Fibroblast of skin of right biceps (primary cell): ENCODE results near the gene DOK4.
"Not testable (repeated sequence)": the region's sequence is repeated elsewhere in the genome, so short reads cannot be mapped to it uniquely, and the experiment has no call there.

Experiments used
- DNase-seq: peaks from one replicate; pipeline ENCODE4 v3.0.0-alpha.2; 2013

The DOK4 gene

DNA sequence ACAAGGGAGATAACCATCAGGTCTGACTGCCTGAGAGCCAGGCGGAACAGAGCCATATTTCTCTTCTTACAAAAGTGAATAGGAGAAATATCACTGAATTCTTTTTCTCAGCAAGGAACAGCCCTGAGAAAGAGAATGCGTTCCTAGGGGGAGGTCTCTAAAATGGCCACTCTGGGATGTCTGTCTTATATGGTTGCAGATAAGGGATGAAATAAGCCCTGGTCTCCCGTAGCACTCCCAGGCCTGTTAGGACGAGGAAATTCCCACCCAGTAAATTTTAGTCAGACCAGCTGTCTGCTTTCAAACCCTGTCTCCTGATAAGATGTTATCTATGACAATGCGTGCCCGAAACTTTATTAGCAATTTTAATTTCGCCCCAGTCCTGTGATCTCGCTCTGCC lies 46.3 kb downstream of the DOK4 start:
- not testable (repeated sequence) for DNase-seq

DNA sequence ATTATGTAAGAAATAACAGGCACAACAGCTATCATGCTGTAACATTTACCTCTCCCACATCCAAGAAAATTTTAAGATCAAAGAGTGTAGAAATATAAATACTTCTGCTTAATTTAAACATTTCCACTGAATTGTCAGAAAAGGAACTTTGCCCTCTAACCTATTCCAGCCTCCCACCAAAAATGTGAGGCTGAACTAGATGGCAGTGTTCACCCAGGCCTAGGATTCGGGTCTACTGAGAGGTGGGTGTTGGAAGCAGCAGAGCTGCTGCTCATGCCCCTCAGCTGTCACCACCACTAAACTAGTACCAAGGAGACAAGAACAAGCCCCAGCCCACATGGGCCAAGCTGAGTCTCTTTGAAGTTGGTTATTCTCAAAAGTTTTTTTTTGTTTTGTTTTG lies 50.5 kb downstream of the DOK4 start:
- DNase-seq = no peak

DNA sequence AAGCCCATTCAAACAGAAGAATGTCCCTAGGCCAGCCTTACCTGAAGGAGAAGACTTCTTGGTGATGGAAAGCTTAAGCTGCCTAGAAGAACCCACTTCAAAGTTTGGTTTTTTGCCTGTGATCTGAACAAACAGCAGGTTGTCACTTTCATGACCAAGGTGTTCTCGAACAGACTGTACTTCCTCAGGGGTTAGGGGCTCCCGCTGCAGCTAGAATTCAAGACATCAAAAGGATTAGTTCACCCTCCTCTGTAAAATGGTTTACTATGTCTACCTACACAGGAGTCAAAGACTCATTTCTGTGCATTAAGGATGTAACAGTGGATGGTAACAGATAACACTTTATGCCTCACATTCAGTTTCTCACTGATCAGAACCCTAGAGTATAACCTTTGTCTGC lies 52.3 kb downstream of the DOK4 start:
- no peak for DNase-seq

DNA sequence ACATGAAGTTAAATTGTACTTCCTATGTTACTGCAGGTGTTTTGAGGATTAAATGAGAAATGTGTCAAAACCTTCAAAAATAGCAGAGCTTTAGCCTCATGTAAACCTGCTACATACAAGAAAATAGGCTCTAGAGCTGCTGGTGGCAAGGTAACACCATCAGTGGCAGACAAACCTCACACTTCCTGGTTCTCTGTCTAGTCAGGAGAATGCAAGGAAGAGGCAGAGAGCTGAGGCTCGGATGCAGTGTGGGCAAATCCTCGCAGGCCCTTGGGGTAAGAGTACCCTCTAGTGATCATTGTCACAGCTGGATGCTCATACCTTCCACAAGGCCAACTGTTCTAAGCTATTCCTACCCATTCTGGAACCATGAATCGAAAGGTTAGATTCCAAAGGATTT lies 53.3 kb downstream of the DOK4 start:
- no peak for DNase-seq

DNA sequence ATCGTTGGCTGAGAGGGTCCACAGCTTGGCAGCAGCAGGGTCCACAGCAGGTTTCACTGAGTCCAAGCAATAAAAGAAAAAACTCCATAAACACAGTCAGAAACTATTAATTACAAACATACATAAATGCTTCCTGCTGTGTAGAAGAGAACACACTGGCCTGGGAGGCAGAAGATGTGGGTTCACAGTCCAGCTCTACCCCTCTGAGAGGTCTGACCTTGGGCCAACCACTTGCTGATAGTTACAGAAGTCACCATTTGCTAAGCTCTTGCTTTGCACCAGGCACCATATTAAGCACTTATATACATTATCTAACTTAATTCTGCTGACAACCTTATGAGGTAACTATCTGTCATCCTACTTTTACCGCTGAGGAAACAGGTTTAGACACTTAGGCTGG lies 53.8 kb downstream of the DOK4 start:
- DNase-seq = no peak

DNA sequence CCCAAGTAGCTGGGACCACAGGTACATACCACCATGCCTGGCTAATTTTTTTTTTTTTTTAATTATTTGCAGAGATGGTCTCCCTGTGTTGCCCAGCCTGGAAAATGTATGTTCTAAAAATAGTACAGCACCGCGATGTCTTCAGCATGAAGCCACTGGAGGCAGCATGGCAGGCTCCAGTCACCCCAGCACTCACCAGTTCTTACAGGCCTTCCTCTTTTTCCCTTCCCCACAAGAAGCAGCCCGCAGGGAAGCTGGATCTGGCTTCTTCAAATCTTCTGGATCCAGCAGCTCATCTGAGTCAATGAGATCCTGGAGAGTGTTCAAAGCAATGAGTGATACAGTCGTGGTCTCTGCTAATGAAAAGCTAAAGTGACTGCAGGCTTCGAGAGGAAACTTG lies 55.3 kb downstream of the DOK4 start:
- DNase-seq = no peak

DNA sequence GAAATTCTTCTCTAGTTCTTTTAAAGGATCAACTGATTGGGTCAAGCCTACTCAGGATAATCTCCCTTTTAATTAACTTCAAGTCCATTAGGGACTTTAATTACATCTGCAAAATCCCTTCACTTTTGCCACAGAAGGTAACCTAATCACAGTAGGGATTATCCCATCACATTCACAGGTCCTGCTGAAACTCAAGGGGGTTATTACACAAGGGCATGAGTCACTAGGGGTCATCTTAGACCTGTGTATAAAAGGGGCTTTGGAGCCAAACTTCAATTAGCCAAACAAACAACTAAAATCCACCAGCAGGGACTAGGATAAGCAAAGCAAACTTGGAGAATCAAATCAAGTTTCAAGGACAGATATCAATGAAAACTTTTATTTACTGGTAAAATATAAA lies 58.5 kb downstream of the DOK4 start:
- no peak for DNase-seq

DNA sequence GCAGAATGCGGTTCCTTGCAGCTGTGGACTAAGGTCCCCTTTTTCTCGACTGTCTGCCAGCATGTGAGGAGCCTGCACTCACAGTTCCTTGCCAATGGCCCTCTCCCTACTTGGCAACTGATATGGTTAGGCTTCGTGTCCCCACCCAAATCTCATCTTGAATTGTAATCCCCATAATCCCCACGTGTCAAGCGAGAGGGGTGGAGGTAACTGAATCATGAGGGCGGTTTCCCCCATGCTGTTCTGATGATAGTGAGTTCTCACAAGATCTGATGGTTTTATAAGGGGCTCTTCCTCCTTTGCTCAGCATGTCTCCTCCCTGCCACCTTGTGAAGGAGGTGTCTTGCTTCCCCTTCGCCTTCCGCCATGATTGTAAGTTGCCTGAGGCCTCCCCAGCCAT lies 59.0 kb downstream of the DOK4 start:
- no peak for DNase-seq

DNA sequence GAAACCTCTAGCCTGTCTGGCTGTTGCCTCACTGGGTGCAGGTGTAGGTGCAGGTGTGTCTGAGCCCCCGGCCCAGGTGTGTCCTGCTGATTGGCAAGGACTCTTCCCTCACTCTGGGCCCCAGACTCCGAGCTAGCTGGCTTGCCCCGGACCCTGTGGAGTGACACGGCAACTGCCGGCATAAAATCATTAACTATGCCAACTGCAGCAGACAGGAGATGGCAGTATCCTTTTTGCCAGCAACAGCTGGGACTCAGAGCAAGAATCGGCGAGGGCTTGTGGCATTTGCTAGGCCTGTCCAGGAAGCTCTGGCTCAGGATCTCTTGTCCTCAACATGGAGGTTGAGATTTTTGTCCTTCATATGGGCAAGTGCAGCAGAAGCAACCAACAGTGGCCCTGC lies 59.9 kb downstream of the DOK4 start:
- no peak for DNase-seq

DNA sequence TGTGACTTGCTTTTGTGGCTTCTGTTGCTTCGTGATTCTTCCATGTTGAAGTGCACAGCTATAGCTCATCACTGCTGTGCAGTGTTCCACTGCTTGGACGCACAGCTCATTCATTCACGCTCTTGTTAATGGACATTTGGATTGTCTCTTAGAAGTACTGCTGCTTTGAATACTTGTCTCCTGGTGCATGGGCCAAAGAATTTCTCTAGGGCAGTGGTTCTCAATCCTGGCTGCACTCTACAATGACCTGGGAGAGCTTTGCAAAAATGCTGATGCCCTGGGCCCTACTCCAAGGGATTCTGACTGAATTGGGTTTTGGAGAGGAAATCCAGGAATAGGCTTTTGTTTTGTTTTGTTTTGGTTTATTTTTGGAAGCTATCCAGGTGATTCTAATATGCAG lies 61.7 kb downstream of the DOK4 start:
- no peak for DNase-seq

DNA sequence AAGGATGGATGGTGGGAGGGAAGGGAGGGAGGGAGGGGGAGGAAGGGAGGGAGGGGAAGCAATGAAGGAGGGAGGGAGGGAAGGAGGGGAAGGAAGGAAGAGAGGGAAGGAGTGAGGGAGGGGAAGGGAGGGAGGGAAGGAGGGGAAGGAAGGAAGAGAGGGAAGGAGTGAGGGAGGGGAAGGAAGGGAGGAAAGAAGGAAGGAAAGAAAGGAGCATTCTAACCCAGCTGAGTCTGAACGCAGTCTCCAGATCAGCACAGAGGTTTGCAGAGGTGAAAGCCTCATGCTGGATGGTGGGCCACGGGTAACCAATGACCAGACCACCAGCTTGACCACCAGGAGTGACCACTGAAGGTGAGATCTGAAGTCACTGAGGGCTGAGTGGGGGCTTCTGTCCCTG lies 63.1 kb downstream of the DOK4 start:
- DNase-seq = no peak

DNA sequence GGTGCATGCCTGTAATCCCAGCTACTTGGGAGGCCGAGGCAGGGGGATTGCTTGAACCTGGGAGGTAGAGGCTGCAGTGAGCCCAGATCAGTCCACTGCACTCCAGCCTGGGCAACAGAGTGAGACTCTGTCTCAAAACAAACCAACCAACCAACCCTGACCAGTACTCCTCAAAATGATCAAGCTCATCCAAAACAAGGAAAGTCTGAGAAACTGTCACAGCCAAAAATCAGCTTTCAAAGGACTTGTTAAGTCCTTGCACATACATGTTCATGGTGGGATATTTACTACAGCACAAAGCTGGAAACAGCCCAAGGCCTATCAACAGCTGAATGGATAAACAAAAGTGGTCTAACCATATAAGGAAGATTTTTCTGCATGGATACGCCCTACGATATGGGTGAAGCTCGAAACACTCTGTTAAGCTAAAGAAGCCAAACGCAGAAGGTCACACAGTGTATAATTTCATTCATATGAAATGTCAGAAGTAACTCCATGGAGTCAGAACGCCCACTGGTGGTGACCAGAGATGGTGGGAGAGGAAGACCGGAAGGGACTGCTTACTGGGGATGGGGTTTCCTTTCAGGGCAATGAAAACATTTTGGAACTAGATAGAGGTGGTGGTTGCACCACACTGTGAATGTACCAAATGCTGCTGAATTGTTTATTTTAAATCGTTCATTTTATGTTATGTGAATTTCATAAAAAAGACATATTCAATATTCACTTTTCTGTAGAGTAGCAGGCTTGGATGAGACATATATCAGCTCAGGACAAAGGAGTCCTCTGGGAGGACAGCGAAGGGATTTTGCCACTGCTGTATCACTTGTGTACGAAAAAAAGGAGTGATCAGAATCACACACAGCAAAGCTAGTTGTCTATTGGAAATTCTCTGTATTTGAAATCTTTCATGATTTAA lies 64.0 kb downstream of the DOK4 start:
- peak; percentile 65 for DNase-seq
